Common myeloid progenitor, CD34-positive (primary cell): ENCODE data around the gene EIF4ENIF1.
"Not testable (repeated sequence)": the region's sequence is repeated elsewhere in the genome, so short reads cannot be mapped to it uniquely, and the experiment has no call there.

Experiments used
- CTCF ChIA-PET: fragments of 350-600 bp; sonication (Branson Sonifier 250); formaldehyde crosslinking; loops from one replicate; lab custom pipeline; 2021; ENCODE audit warnings: antibody characterized with exemption; lab: Charles Lee
- POLR2A ChIA-PET: fragments of 350-600 bp; sonication (Branson Sonifier 250); formaldehyde crosslinking; loops from one replicate; lab custom pipeline; 2021; ENCODE audit warnings: antibody characterized with exemption; lab: Charles Lee
- DNase-seq, 3 donors: peaks; one replicate each; pipeline versions ENCODE4 v3.0.0 to v3.0.0-alpha.2; 2013
- H3K27ac ChIP-seq, 2 experiments: 1 replicate in 1 of 2; 2 replicates in 1 of 2; pipeline ENCODE4 v1.7.0; 2013; ENCODE audit warnings: inconsistent platforms in 2 of 2, low read length in 2 of 2, mild to moderate bottlenecking in 2 of 2, low read depth in 1 of 2, moderate library complexity in 1 of 2; ENCODE audit not compliant: severe bottlenecking in 2 of 2, insufficient read depth in 1 of 2, poor library complexity in 1 of 2
- H3K27me3 ChIP-seq, 5 experiments: replicated peaks in 2 of 5; 1 replicate in 3 of 5; 2 replicates in 2 of 5; pipeline versions ENCODE4 v1.6.1 to v1.7.0; 2013; ENCODE audit warnings: low read length in 4 of 5, mild to moderate bottlenecking in 2 of 5, moderate library complexity in 2 of 5, inconsistent platforms in 1 of 5; ENCODE audit not compliant: insufficient read depth in 5 of 5, control insufficient read depth in 4 of 5
- H3K36me3 ChIP-seq, 4 experiments: 1 replicate in 2 of 4; 2 replicates in 2 of 4; pipeline versions ENCODE4 v1.6.1 to v1.7.0; 2013; ENCODE audit warnings: low read length in 3 of 4, control low read depth in 1 of 4, mild to moderate bottlenecking in 1 of 4; ENCODE audit not compliant: control insufficient read depth in 4 of 4, insufficient read depth in 4 of 4
- H3K4me1 ChIP-seq, 4 experiments: 1 replicate in 3 of 4; 2 replicates in 1 of 4; pipeline versions ENCODE4 v1.6.1 to v1.7.1; 2013; ENCODE audit warnings: low read length in 3 of 4, mild to moderate bottlenecking in 3 of 4, control low read depth in 1 of 4, inconsistent platforms in 1 of 4, moderate library complexity in 1 of 4; ENCODE audit not compliant: control insufficient read depth in 4 of 4, insufficient read depth in 4 of 4; ENCODE audit errors: control extremely low read depth in 1 of 4
- H3K4me3 ChIP-seq, 7 experiments: 1 replicate in 4 of 7; 2 replicates in 3 of 7; pipeline versions ENCODE4 v1.5.1 to v1.7.0; 2013; ENCODE audit warnings: mild to moderate bottlenecking in 7 of 7, low read length in 6 of 7, moderate library complexity in 6 of 7, inconsistent platforms in 2 of 7, low read depth in 2 of 7, control low read depth in 1 of 7; ENCODE audit not compliant: insufficient read depth in 4 of 7, control insufficient read depth in 1 of 7; ENCODE audit errors: extremely low read depth in 1 of 7
- H3K9me3 ChIP-seq, 5 experiments: 1 replicate in 4 of 5; 2 replicates in 1 of 5; pipeline versions ENCODE4 v1.6.1 to v1.7.1; 2013; ENCODE audit warnings: low read length in 4 of 5, mild to moderate bottlenecking in 2 of 5, inconsistent platforms in 1 of 5, low read depth in 1 of 5, moderate library complexity in 1 of 5; ENCODE audit not compliant: control insufficient read depth in 4 of 5, insufficient read depth in 2 of 5; ENCODE audit errors: control extremely low read depth in 1 of 5
- WGBS: methylation state at CpG from one replicate; pipeline ENCODE4 v1.1.5; 2013; ENCODE audit not compliant: insufficient coverage; 5-methylcytosine and 5-hydroxymethylcytosine counted together

EIF4ENIF1 gene

GRCh38 chr22:31486369-31486768 is 3.3 kb downstream of the EIF4ENIF1 start:
- DNase-seq, POLR2A ChIA-PET, H3K9me3 ChIP-seq, H3K27ac ChIP-seq, H3K27me3 ChIP-seq, H3K4me3 ChIP-seq: not testable (repeated sequence)
- WGBS, result 99% methylated on average over 11 of the region's 11 CpGs
- Histone ChIP-seq H3K4me1 (peaks cover 17 to 24% (median 21%) of the 10 kb centered on the region in 4 experiments), H3K36me3 (peaks cover 7 to 42% (median 26%) of the 10 kb centered on the region in 4 experiments)
- CTCF ChIA-PET, result interaction anchor here (0.7 kb wide), 1 partner anchor 1470 kb away, joined by 3 read pairs; no protein-coding TSS in a partner anchor

DNA sequence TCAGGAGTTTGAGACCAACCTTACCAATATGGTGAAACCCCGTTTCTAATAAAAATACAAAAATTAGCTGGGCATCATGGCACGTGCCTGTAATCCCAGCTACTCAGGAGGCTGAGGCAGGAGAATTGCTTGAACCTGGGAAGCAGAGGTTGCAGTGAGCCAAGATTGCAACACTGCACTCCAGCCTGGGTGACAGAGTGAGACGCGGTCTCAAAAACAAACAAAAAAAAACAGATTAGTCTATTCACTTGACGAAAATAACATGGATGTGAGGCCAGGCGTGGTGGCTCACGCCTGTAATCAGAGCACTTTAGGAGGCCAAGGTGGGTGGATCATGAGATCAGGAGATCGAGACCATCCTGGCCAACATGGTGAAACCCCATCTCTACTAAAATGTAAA is 7.2 kb downstream of the EIF4ENIF1 start:
- H3K4me3 ChIP-seq, H3K27me3 ChIP-seq, H3K27ac ChIP-seq, CTCF ChIA-PET, DNase-seq, H3K4me1 ChIP-seq, POLR2A ChIA-PET, H3K9me3 ChIP-seq: not testable (repeated sequence)
- peaks cover 13 to 59% (median 35%) of the 10 kb centered on the region in 4 experiments for H3K36me3 ChIP-seq
- WGBS, result 100% methylated on average over 3 of the region's 8 CpGs

DNA sequence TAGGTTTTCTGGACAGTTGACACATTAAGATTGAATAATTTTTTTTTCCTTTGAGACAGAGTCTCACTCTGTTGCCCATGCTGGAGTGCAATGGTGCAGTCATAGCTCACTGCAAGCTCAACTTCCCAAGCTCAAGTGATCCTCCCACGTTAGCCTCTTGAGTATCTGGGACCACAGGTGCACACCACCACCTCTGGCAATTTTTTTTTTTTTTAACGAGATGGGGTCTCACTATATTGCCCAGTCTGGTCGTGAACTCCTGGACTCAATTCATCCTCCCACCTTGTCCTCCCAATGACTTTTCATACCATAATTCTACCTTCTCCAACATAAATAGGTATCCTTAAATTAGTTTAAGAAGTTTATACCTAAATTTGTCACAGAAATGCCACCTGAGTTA is 8.5 kb downstream of the EIF4ENIF1 start:
- Histone ChIP-seq H3K9me3 (no peaks in the 10 kb centered on the region), H3K36me3 (peaks cover 9 to 55% (median 34%) of the 10 kb centered on the region in 4 experiments), H3K4me3 (no peak overlapping the region), H3K4me1 (peaks cover 0 to 1% (median 0%) of the 10 kb centered on the region in 4 experiments), H3K27ac (no peak overlapping the region), H3K27me3 (no peaks in the 10 kb centered on the region)
- CTCF ChIA-PET, result interaction anchor here (0.6 kb wide), 1 partner anchor 15 kb away, joined by 3 read pairs; no protein-coding TSS in a partner anchor
- POLR2A ChIA-PET, result no interaction called here
- no peak for DNase-seq
- 89% methylated on average over 3 of the region's 3 CpGs for WGBS

- peaks cover 9 to 50% (median 24%) of the 10 kb centered on the region in 4 experiments for H3K36me3 ChIP-seq
- ChIA-PET POLR2A (interaction anchor here (1.1 kb wide), 1 partner anchor 137 kb away, joined by 3 read pairs; no protein-coding TSS in a partner anchor), CTCF (interaction anchor here (0.9 kb wide), 1 partner anchor 26 kb away, joined by 3 read pairs; no protein-coding TSS in a partner anchor)
- H3K4me1 ChIP-seq, result peaks cover 0 to 5% (median 0%) of the 10 kb centered on the region in 4 experiments
- no peak overlapping the region for H3K4me3 ChIP-seq
- no peak overlapping the region for H3K27ac ChIP-seq
- H3K9me3 ChIP-seq, result no peaks in the 10 kb centered on the region
- no peak for DNase-seq
- WGBS, result 100% methylated on average over 1 of the region's 4 CpGs
- H3K27me3 ChIP-seq, result no peaks in the 10 kb centered on the region
Observed at GRCh38 chr22:31477329-31477728, 12.3 kb downstream of the EIF4ENIF1 start.

DNA sequence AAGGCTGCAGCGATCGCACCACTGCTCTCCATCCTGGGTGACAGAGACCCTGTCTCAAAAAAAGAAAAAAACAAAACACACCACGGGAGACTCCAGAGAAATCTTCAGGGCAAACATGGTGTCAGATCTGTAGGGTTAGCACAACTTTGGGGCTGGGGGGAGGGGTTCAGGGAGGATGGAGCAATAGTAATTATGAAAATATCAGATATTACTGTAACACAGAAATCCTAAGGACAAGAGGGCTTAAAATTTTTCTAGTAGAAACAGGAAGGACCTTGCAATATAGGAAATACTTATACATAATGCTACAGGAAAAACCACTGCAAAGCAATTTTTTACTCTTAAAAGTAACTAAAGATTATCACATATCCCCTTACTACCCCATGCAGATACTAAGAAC is 13.8 kb downstream of the EIF4ENIF1 start:
- no peak for DNase-seq
- H3K4me1 ChIP-seq, result peaks cover 0 to 5% (median 0%) of the 10 kb centered on the region in 4 experiments
- CTCF ChIA-PET, result no interaction called here
- POLR2A ChIA-PET, result no interaction called here
- no peak overlapping the region for H3K4me3 ChIP-seq
- 90% methylated on average over 2 of the region's 3 CpGs for whole genome bisulfite sequencing
- no peak overlapping the region for H3K27ac ChIP-seq
- no peaks in the 10 kb centered on the region for H3K9me3 ChIP-seq
- H3K27me3 ChIP-seq, result no peaks in the 10 kb centered on the region
- H3K36me3 ChIP-seq, result peaks cover 9 to 51% (median 19%) of the 10 kb centered on the region in 4 experiments

- POLR2A ChIA-PET, result no interaction called here
- no CpG with 5 or more reads among the region's 2 CpGs for WGBS
- Histone ChIP-seq H3K9me3 (no peaks in the 10 kb centered on the region), H3K27ac (no peak overlapping the region), H3K4me3 (no peak overlapping the region), H3K36me3 (peaks cover 13 to 47% (median 20%) of the 10 kb centered on the region in 4 experiments), H3K27me3 (no peaks in the 10 kb centered on the region), H3K4me1 (peaks cover 0 to 5% (median 0%) of the 10 kb centered on the region in 4 experiments)
- no peak for DNase-seq
- CTCF ChIA-PET, result no interaction called here
Observed at GRCh38 chr22:31474743-31475142, 14.9 kb downstream of the EIF4ENIF1 start.

DNA sequence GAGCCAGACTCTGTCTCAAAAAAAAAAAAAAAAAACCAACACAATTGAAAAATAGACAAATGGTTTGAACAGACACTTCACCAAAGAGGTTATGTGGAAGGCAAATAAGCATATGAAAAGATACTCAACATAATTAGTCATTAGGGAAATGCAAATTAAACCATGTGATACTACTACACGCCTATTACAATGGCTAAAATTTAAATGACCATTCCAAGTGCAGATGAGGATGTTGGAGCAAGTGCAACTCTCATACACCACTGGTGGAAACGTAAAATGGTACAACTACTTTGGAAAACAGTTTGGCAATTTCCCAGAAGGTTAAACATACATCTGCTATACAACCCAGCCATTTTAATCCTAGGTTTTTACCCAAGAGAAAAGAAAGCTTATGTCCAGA is 24.3 kb downstream of the EIF4ENIF1 start:
- Histone ChIP-seq H3K9me3 (no peaks in the 10 kb centered on the region), H3K4me1 (no peaks in the 10 kb centered on the region), H3K4me3 (no peak overlapping the region), H3K27me3 (no peaks in the 10 kb centered on the region), H3K27ac (no peak overlapping the region), H3K36me3 (peaks cover 14 to 74% (median 49%) of the 10 kb centered on the region in 4 experiments)
- DNase-seq, result no peak
- ChIA-PET CTCF (interaction anchor here (0.7 to 1.1 kb wide), 2 partner anchors 20 to 195 kb away, joined by 3 read pairs; no protein-coding TSS in a partner anchor), POLR2A (no interaction called here)
- no CpG with 5 or more reads among the region's 2 CpGs for WGBS
